Gastroesophageal sphincter (tissue), 4 donors: Measurements from ENCODE around the gene LAMA3. TPM values are rescaled to one million over a fixed set of nuclear protein-coding genes. Genes with fewer than 3 reads are reported as not detected.

ENCODE experiments used
- ATAC-seq: fragments of 150-250 bp; one replicate; pipeline ENCODE4 v1.9.1; 2016; ENCODE audit warnings: mild to moderate bottlenecking, moderate library complexity
- H3K27ac ChIP-seq, 4 donors: fragments of 200-600 bp; sonication (generic) in 3 of 4; 1 replicate in 3 of 4; 2 replicates in 1 of 4; pipeline ENCODE4 v1.5.1; 2016 to 2019
- H3K27me3 ChIP-seq: fragments of 200-600 bp; sonication (generic); one replicate; pipeline ENCODE4 v1.5.1; 2019
- H3K36me3 ChIP-seq, 2 donors: fragments of 200-600 bp; sonication (generic); one replicate each; pipeline ENCODE4 v1.5.1; 2019; ENCODE audit warnings: control low read depth in 1 of 2
- H3K4me1 ChIP-seq, 3 donors: fragments of 200-600 bp; sonication (generic); 1 replicate in 2 of 3; 2 replicates in 1 of 3; pipeline ENCODE4 v1.5.1; 2016 to 2019; ENCODE audit warnings: control low read depth in 2 of 3
- H3K4me3 ChIP-seq, 2 donors: fragments of 200-600 bp; sonication (generic); one replicate each; pipeline ENCODE4 v1.5.1; 2019; ENCODE audit warnings: mild to moderate bottlenecking in 1 of 2, moderate library complexity in 1 of 2
- H3K9me3 ChIP-seq, 3 donors: fragments of 200-600 bp; sonication (generic); one replicate each; pipeline ENCODE4 v1.5.1; 2017 to 2019; ENCODE audit warnings: control low read depth in 2 of 3
- CTCF ChIP-seq, 4 experiments: fragments of 200-600 bp in 2 of 4; fragments of 450-650 bp in 2 of 4; sonication (generic) in 1 of 4; IDR thresholded peaks; one replicate each; pipeline ENCODE4 v1.5.1; 2017 to 2019; ENCODE audit warnings: antibody characterized with exemption in 4 of 4, mild to moderate bottlenecking in 2 of 4, moderate library complexity in 2 of 4
- EP300 ChIP-seq: sonication (generic); formaldehyde crosslinking; IDR thresholded peaks from one replicate; pipeline ENCODE4 v1.6.1; 2017; ENCODE audit warnings: antibody characterized with exemption, mild to moderate bottlenecking
- POLR2A ChIP-seq, 2 donors: fragments of 450-650 bp; IDR thresholded peaks; one replicate each; pipeline ENCODE4 v1.6.1; 2017; ENCODE audit warnings: antibody characterized with exemption in 2 of 2, mild to moderate bottlenecking in 2 of 2, moderate library complexity in 1 of 2
- POLR2AphosphoS5 ChIP-seq: sonication (generic); formaldehyde crosslinking; IDR thresholded peaks from one replicate; pipeline ENCODE4 v1.6.1; 2017; ENCODE audit warnings: antibody characterized with exemption
- WGBS, 2 donors: methylation state at CpG; one replicate each; pipeline ENCODE4 v1.1.5; 2018; ENCODE audit warnings: low coverage in 1 of 2; 5-methylcytosine and 5-hydroxymethylcytosine counted together
- total RNA-seq, 4 donors: library from RNA; depleted of rRNA; stranded (reverse); fragments of >200 nt; gene quantifications; one replicate each; pipeline ENCODE4 v1.1.0, GENCODE V29; 2016

The LAMA3 gene
- total RNA-seq, 4 donors from 2014 or later = 8.3 to 13.5 (median 9.5) TPM

- Histone ChIP-seq H3K27ac (no peak overlapping the region), H3K4me1 (peaks cover 0 to 15% (median 6%) of the 10 kb centered on the region in 3 donors), H3K9me3 (no peaks in the 10 kb centered on the region), H3K36me3 (no peaks in the 10 kb centered on the region), H3K27me3 (no peaks in the 10 kb centered on the region), H3K4me3 (no peak overlapping the region)
- TF ChIP-seq POLR2A (IDR thresholded peaks at IDR 0.05) = no peak
- TF ChIP-seq POLR2AphosphoS5 = no peak
- TF ChIP-seq EP300 = no peak
- no peak for TF ChIP-seq CTCF (IDR thresholded peaks at IDR 0.05)
- 22 to 44% methylated on average over 1 of the region's 1 CpG for WGBS, 2 donors
- ATAC-seq = no peak
Measured at GRCh38 chr18:23888881-23889280, 199.6 kb downstream of the LAMA3 start.

- Histone ChIP-seq H3K27me3 (no peaks in the 10 kb centered on the region), H3K27ac (no peak overlapping the region), H3K36me3 (peaks cover 0 to 8% of the 10 kb centered on the region in 2 donors), H3K4me3 (no peak overlapping the region), H3K4me1 (peaks cover 0 to 8% (median 0%) of the 10 kb centered on the region in 3 donors), H3K9me3 (no peaks in the 10 kb centered on the region)
- no peak for ATAC-seq
- 74 to 82% methylated on average over 5 of the region's 5 CpGs for WGBS, 2 donors
- TF ChIP-seq EP300 (no peak), CTCF (IDR thresholded peaks at IDR 0.05) (no peak), POLR2AphosphoS5 (no peak), POLR2A (IDR thresholded peaks at IDR 0.05) (no peak)
Measured at GRCh38 chr18:23889907-23890306, 200.7 kb downstream of the LAMA3 start.

- no peak for ATAC-seq
- Histone ChIP-seq H3K4me3 (no peak overlapping the region), H3K27me3 (no peaks in the 10 kb centered on the region), H3K27ac (no peak overlapping the region), H3K4me1 (peaks cover 0 to 5% (median 0%) of the 10 kb centered on the region in 3 donors), H3K9me3 (no peaks in the 10 kb centered on the region), H3K36me3 (peaks cover 0 to 13% of the 10 kb centered on the region in 2 donors)
- no peak for TF ChIP-seq POLR2AphosphoS5
- no peak for TF ChIP-seq POLR2A (IDR thresholded peaks at IDR 0.05)
- no peak for TF ChIP-seq EP300
- TF ChIP-seq CTCF (IDR thresholded peaks at IDR 0.05) = no peak
Measured at GRCh38 chr18:23890589-23890988, 201.3 kb downstream of the LAMA3 start.

DNA sequence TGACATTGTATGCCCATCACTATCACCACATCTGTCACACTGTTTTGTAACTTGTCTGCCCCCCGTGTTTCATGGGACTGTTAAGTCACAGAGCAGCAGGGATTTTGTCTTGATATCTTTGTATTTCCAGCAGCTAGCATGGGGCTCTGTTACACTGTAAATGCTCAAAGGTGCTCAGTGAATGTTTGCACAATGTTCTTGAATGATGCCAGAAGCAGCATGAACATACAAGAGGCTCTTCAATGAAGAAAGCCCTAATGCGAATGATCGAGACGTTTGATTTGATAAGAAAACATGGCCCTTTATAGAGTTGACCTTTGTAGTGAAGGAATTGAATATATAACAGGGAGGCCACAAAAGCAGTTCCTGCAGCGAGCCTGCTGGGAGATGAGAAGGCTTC is 204.4 kb downstream of the LAMA3 start:
- no peak for ATAC-seq
- WGBS, 2 donors = 82% methylated on average over 5 of the region's 5 CpGs; no CpG with 5 or more reads in 1 of the 2 donors
- no peaks in the 10 kb centered on the region for H3K4me1 ChIP-seq
- H3K4me3 ChIP-seq = no peak overlapping the region
- no peak overlapping the region for H3K27ac ChIP-seq
- H3K36me3 ChIP-seq = peaks cover 0 to 13% of the 10 kb centered on the region in 2 donors
- H3K9me3 ChIP-seq = no peaks in the 10 kb centered on the region
- no peak for TF ChIP-seq POLR2A (IDR thresholded peaks at IDR 0.05)
- TF ChIP-seq POLR2AphosphoS5 = no peak
- TF ChIP-seq CTCF (IDR thresholded peaks at IDR 0.05) = no peak
- no peak for TF ChIP-seq EP300
- no peaks in the 10 kb centered on the region for H3K27me3 ChIP-seq

GRCh38 chr18:23894661-23895175 is 205.5 kb downstream of the LAMA3 start:
- Histone ChIP-seq H3K27me3 (no peaks in the 10 kb centered on the region), H3K4me1 (no peaks in the 10 kb centered on the region), H3K36me3 (peaks cover 0 to 13% of the 10 kb centered on the region in 2 donors), H3K4me3 (no peak overlapping the region), H3K9me3 (no peaks in the 10 kb centered on the region), H3K27ac (no peak overlapping the region)
- no peak for ATAC-seq
- 84 to 100% methylated on average over 5 to 10 of the region's 14 CpGs for whole genome bisulfite sequencing, 2 donors
- no peak for TF ChIP-seq CTCF (IDR thresholded peaks at IDR 0.05)
- TF ChIP-seq POLR2A (IDR thresholded peaks at IDR 0.05) = no peak
- no peak for TF ChIP-seq POLR2AphosphoS5
- TF ChIP-seq EP300 = no peak
